Ovary (tissue), 9 donors: ENCODE results near the gene RNF215. TPM values are rescaled to one million over a fixed set of nuclear protein-coding genes. Genes with fewer than 3 reads are reported as not detected.
"Not testable (repeated sequence)": the region's sequence is repeated elsewhere in the genome, so short reads cannot be mapped to it uniquely, and the experiment has no call there.

Experiments used
- DNase-seq, 5 donors: peaks; one replicate each; pipeline ENCODE4 v3.0.0-alpha.2; 2019 to 2020
- H3K27ac ChIP-seq, 2 donors: fragments of 200-600 bp; one replicate each; pipeline versions ENCODE4 v1.5.1 to v1.8.0; 2019 to 2022
- H3K27me3 ChIP-seq: fragments of 200-600 bp; one replicate; pipeline ENCODE4 v1.8.0; 2022
- H3K36me3 ChIP-seq: fragments of 200-600 bp; sonication (generic); one replicate; pipeline ENCODE4 v1.5.1; 2019
- H3K4me1 ChIP-seq: one replicate; pipeline ENCODE4 v1.8.1; 2013; ENCODE audit warnings: mild to moderate bottlenecking, moderate library complexity; ENCODE audit not compliant: insufficient read depth
- H3K4me3 ChIP-seq: fragments of 200-600 bp; sonication (generic); one replicate; pipeline ENCODE4 v1.5.1; 2017
- H3K9me3 ChIP-seq, 2 donors: fragments of 200-600 bp in 1 of 2; sonication (generic) in 1 of 2; one replicate each; pipeline versions ENCODE4 v1.5.1 to v1.8.1; 2013 to 2019; ENCODE audit warnings: mild to moderate bottlenecking in 1 of 2, moderate library complexity in 1 of 2
- CTCF ChIP-seq, 3 donors: fragments of 450-650 bp in 2 of 3; fragments of 200-600 bp in 1 of 3; IDR thresholded peaks; one replicate each; pipeline versions ENCODE4 v1.5.1 to v1.8.0; 2016 to 2022; ENCODE audit warnings: antibody characterized with exemption in 3 of 3, mild to moderate bottlenecking in 1 of 3
- EP300 ChIP-seq: sonication (generic); formaldehyde crosslinking; IDR thresholded peaks from one replicate; pipeline ENCODE4 v1.6.1; 2017; ENCODE audit warnings: antibody characterized with exemption
- POLR2A ChIP-seq: fragments of 450-650 bp; IDR thresholded peaks from one replicate; pipeline ENCODE4 v1.6.1; 2017; ENCODE audit warnings: antibody characterized with exemption, mild to moderate bottlenecking, moderate library complexity
- WGBS, 3 donors: extraction: QIAGEN DNeasy Blood & Tissue Kit in 1 of 3; methylation state at CpG; one replicate each; pipeline versions ENCODE4 v1.1.5 to v1.1.7; 2013 to 2017; 5-methylcytosine and 5-hydroxymethylcytosine counted together
- intact Hi-C, 4 donors: fragments of 100-400 bp; cut with DNase I; formaldehyde crosslinking; loops; one replicate each; pipeline versions ENCODE4 v1.11.0 to v1.15.1; 2022 to 2023
- polyA plus RNA-seq, 2 donors: library from polyadenylated mRNA; stranded (reverse); fragments of 200-250 nt in 1 of 2; fragments of 350-450 nt in 1 of 2; fragmentation: Illumina TruSeq in 1 of 2; extraction: RNeasy Lipid Tissue Mini Kit (QIAGEN cat#74804) in 1 of 2; gene quantifications; one replicate each; pipeline ENCODE4 v1.2.3, GENCODE V29; 2013 to 2014
- total RNA-seq, 7 donors: library from RNA; depleted of rRNA in 2 of 7; stranded (reverse); fragments of >200 nt in 2 of 7; fragmentation: NEBNext Ultra II Directional in 3 of 7; extraction: Animal tissue kit (Norgen Biotek cat#: 25700) in 3 of 7; gene quantifications; one replicate each; pipeline versions ENCODE4 v1.1.0 to v1.2.4, GENCODE V29; 2016 to 2023
- donor health status: DM: no; HTN: no; CAD: no; lungs with moderate emphysema.
- donor health status: DM: no; HTN: no; CAD: no.
- donor health status: Bipolar disorder and iron deficiency.
- donor health status: DM: yes; HTN: yes; CAD: no.
- donor health status: DM: no; HTN: no; CAD: no.
- donor health status: DM: yes; HTN: yes; CAD: no.

The RNF215 gene
- total and polyA plus RNA-seq, 9 donors: 2.9 to 26.1 (median 14.0) TPM

- WGBS, 3 donors: 79 to 94% (median 91%) methylated on average over 6 of the region's 6 CpGs
- Histone ChIP-seq H3K4me1 (peaks cover 2% of the 10 kb centered on the region), H3K9me3 (no peaks in the 10 kb centered on the region), H3K27ac (no peak overlapping the region), H3K4me3 (no peak overlapping the region), H3K36me3 (no peaks in the 10 kb centered on the region), H3K27me3 (no peaks in the 10 kb centered on the region)
- no peak for DNase-seq
- no peak for TF ChIP-seq CTCF (IDR thresholded peaks at IDR 0.05)
- TF ChIP-seq POLR2A: no peak
- TF ChIP-seq EP300: no peak
- intact Hi-C loops: no loop called here
Observed at GRCh38 chr22:30406400-30406799, 19.2 kb upstream of the RNF215 start.

GRCh38 chr22:30405731-30406130 lies 18.5 kb upstream of the RNF215 start:
- Histone ChIP-seq H3K9me3 (no peaks in the 10 kb centered on the region), H3K27me3 (no peaks in the 10 kb centered on the region), H3K4me3 (no peak overlapping the region), H3K36me3 (no peaks in the 10 kb centered on the region), H3K27ac (no peak overlapping the region), H3K4me1 (peaks cover 2% of the 10 kb centered on the region)
- DNase-seq: no peak
- intact Hi-C loops: no loop called here
- WGBS, 3 donors: 42 to 67% (median 56%) methylated on average over 4 of the region's 4 CpGs
- TF ChIP-seq EP300 (no peak), POLR2A (no peak), CTCF (IDR thresholded peaks at IDR 0.05) (no peak)

GRCh38 chr22:30404307-30404706 lies 17.1 kb upstream of the RNF215 start:
- Histone ChIP-seq H3K27me3 (no peaks in the 10 kb centered on the region), H3K9me3 (no peaks in the 10 kb centered on the region), H3K27ac (no peak overlapping the region), H3K36me3 (no peaks in the 10 kb centered on the region), H3K4me3 (no peak overlapping the region), H3K4me1 (peaks cover 2% of the 10 kb centered on the region)
- no peak for DNase-seq
- TF ChIP-seq POLR2A: no peak
- no peak for TF ChIP-seq CTCF (IDR thresholded peaks at IDR 0.05)
- TF ChIP-seq EP300: no peak
- intact Hi-C loops: no loop called here
- WGBS, 3 donors: 72 to 81% (median 77%) methylated on average over 6 of the region's 6 CpGs

- intact Hi-C loops, H3K27ac ChIP-seq, H3K36me3 ChIP-seq, H3K27me3 ChIP-seq, H3K9me3 ChIP-seq, DNase-seq, H3K4me3 ChIP-seq, H3K4me1 ChIP-seq: not testable (repeated sequence)
- 86 to 95% (median 94%) methylated on average over 5 of the region's 5 CpGs for WGBS, 3 donors
Observed at GRCh38 chr22:30402766-30403104, 15.5 kb upstream of the RNF215 start.

GRCh38 chr22:30402028-30402765 lies 15.0 kb upstream of the RNF215 start:
- H3K4me3 ChIP-seq: no peak overlapping the region
- no peak overlapping the region for H3K27ac ChIP-seq
- intact Hi-C loops: no loop called here
- no peaks in the 10 kb centered on the region for H3K9me3 ChIP-seq
- H3K4me1 ChIP-seq: peaks cover 9% of the 10 kb centered on the region
- whole genome bisulfite sequencing, 3 donors: 46 to 51% (median 50%) methylated on average over 5 of the region's 5 CpGs
- H3K27me3 ChIP-seq: no peaks in the 10 kb centered on the region
- TF ChIP-seq CTCF (IDR thresholded peaks at IDR 0.05): no peak
- no peak for TF ChIP-seq POLR2A
- TF ChIP-seq EP300: no peak
- H3K36me3 ChIP-seq: no peaks in the 10 kb centered on the region
- no peak for DNase-seq

GRCh38 chr22:30401024-30401423 lies 13.8 kb upstream of the RNF215 start:
- H3K27me3 ChIP-seq, H3K4me1 ChIP-seq, intact Hi-C loops, H3K4me3 ChIP-seq, H3K27ac ChIP-seq, H3K36me3 ChIP-seq, DNase-seq, H3K9me3 ChIP-seq: not testable (repeated sequence)
- 93 to 96% (median 95%) methylated on average over 3 of the region's 3 CpGs for WGBS, 3 donors
